SK-N-SH treated with all-trans-retinoic acid at 6 μM for 48 hours (cell line): Measurements from ENCODE around the gene PTPRD.

Experiments
- ATAC-seq: fragments of 200-7000 bp; cut with Tn5 transposase; 3 replicates; pipeline ENCODE4 v1.9.1; 2020; ENCODE audit warnings: mild to moderate bottlenecking, moderate library complexity
- ARNTL ChIP-seq: fragments of 450-650 bp; formaldehyde crosslinking; IDR thresholded peaks from 2 replicates; pipeline ENCODE4 v1.5.0; 2020; ENCODE audit warnings: low read depth, mild to moderate bottlenecking, moderate library complexity, borderline replicate concordance
- BACH2 ChIP-seq: fragments of 250-450 bp; sonication (Bioruptor Pico); IDR thresholded peaks from 2 replicates; pipeline ENCODE4 v1.9.0; 2021; ENCODE audit warnings: mild to moderate bottlenecking, borderline replicate concordance
- CSDC2 ChIP-seq: fragments of 250-450 bp; sonication (Bioruptor Pico); IDR thresholded peaks from 2 replicates; pipeline ENCODE4 v1.5.0; 2020; ENCODE audit warnings: mild to moderate bottlenecking, moderate library complexity
- ESRRG ChIP-seq: fragments of 250-450 bp; sonication (Bioruptor Pico); IDR thresholded peaks from 2 replicates; pipeline ENCODE4 v1.6.1; 2021; ENCODE audit warnings: mild to moderate bottlenecking
- ISL1 ChIP-seq: fragments of 250-450 bp; sonication (Bioruptor Pico); IDR thresholded peaks from 2 replicates; pipeline ENCODE4 v2.1.2; 2022; ENCODE audit warnings: mild to moderate bottlenecking, moderate library complexity
- OSR1 ChIP-seq: fragments of 250-450 bp; sonication (Bioruptor Pico); IDR thresholded peaks from 2 replicates; pipeline ENCODE4 v1.8.0; 2022; ENCODE audit warnings: moderate library complexity, mild to moderate bottlenecking, inconsistent platforms
- PPARA ChIP-seq: fragments of 250-450 bp; sonication (Bioruptor Pico); IDR thresholded peaks from 2 replicates; pipeline ENCODE4 v1.5.0; 2020; ENCODE audit warnings: mild to moderate bottlenecking, borderline replicate concordance
- RARB ChIP-seq: fragments of 250-450 bp; sonication (Bioruptor Pico); IDR thresholded peaks from 2 replicates; pipeline ENCODE4 v1.8.0; 2021; ENCODE audit warnings: mild to moderate bottlenecking, moderate library complexity
- SNAI2 ChIP-seq: fragments of 250-450 bp; sonication (Bioruptor Pico); IDR thresholded peaks from 2 replicates; pipeline ENCODE4 v1.5.0; 2020; ENCODE audit warnings: mild to moderate bottlenecking, moderate library complexity
- TCF4 ChIP-seq: fragments of 250-450 bp; sonication (Bioruptor Pico); IDR thresholded peaks from 2 replicates; pipeline ENCODE4 v1.8.0; 2021; ENCODE audit warnings: mild to moderate bottlenecking, moderate library complexity, borderline replicate concordance
- TOX ChIP-seq: fragments of 250-450 bp; sonication (Bioruptor Pico); IDR thresholded peaks from 2 replicates; pipeline ENCODE4 v1.8.0; 2021; ENCODE audit warnings: mild to moderate bottlenecking, moderate library complexity, borderline replicate concordance
- ZFP3 ChIP-seq: fragments of 250-450 bp; sonication (Bioruptor Pico); IDR thresholded peaks from 2 replicates; pipeline ENCODE4 v1.5.0; 2020; ENCODE audit warnings: mild to moderate bottlenecking, moderate library complexity
- ZFP30 ChIP-seq: fragments of 450-650 bp; formaldehyde crosslinking; IDR thresholded peaks from 2 replicates; pipeline ENCODE4 v1.5.0; 2022; ENCODE audit warnings: mild to moderate bottlenecking, moderate library complexity
- ZNF565 ChIP-seq: fragments of 450-650 bp; formaldehyde crosslinking; conservative IDR thresholded peaks from 2 replicates; pipeline ENCODE4 v1.5.0; 2020; ENCODE audit warnings: low read depth, mild to moderate bottlenecking, moderate library complexity
- ZNF70 ChIP-seq: fragments of 450-650 bp; formaldehyde crosslinking; IDR thresholded peaks from 2 replicates; pipeline ENCODE4 v1.5.0; 2020; ENCODE audit warnings: mild to moderate bottlenecking, moderate library complexity
- ZNF8 ChIP-seq: fragments of 450-650 bp; formaldehyde crosslinking; IDR thresholded peaks from 2 replicates; pipeline ENCODE4 v1.5.0; 2020; ENCODE audit warnings: mild to moderate bottlenecking, moderate library complexity
- TF ChIP-seq, protein P1 (sequence below): fragments of 250-450 bp; sonication (Bioruptor Pico); IDR thresholded peaks from 2 replicates; pipeline ENCODE4 v1.5.1; 2021; ENCODE audit warnings: mild to moderate bottlenecking, moderate library complexity
- TF ChIP-seq, protein P2 (sequence below): fragments of 250-450 bp; sonication (Bioruptor Pico); IDR thresholded peaks from 2 replicates; pipeline ENCODE4 v1.5.1; 2020; ENCODE audit warnings: low read depth, mild to moderate bottlenecking, moderate library complexity
- TF ChIP-seq, protein P3 (sequence below): fragments of 250-450 bp; sonication (Bioruptor Pico); IDR thresholded peaks from 2 replicates; pipeline ENCODE4 v1.8.0; 2020; ENCODE audit warnings: mild to moderate bottlenecking, moderate library complexity, borderline replicate concordance
- TF ChIP-seq, protein P4 (sequence below): fragments of 250-450 bp; sonication (Bioruptor Pico); IDR thresholded peaks from 2 replicates; pipeline ENCODE4 v1.5.0; 2020; ENCODE audit warnings: mild to moderate bottlenecking, moderate library complexity

The PTPRD gene

DNA sequence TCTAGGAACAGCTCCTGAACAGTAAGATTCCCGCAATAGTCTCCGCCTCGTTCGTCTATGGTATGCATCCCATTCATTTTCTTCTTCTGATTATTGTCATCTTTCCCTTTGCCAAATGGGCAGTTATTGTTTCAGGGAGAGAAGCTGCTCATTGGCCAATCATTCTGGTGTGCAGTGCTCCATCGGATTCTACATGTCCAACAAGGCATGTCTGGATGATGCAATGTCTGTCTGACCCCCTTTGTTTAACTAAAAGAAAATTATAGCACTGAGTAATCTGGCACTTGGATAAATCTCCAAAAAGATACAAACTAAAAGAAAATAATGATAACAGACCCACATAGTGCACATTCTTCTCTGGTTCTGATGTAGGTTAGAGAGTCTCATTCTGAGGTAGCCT is 2297.6 kb downstream of the PTPRD start:
- no peak for TF ChIP-seq OSR1 (CRISPR knock-in tag)
- no peak for TF ChIP-seq ZFP30 (CRISPR knock-in tag)
- TF ChIP-seq, protein P1, sequence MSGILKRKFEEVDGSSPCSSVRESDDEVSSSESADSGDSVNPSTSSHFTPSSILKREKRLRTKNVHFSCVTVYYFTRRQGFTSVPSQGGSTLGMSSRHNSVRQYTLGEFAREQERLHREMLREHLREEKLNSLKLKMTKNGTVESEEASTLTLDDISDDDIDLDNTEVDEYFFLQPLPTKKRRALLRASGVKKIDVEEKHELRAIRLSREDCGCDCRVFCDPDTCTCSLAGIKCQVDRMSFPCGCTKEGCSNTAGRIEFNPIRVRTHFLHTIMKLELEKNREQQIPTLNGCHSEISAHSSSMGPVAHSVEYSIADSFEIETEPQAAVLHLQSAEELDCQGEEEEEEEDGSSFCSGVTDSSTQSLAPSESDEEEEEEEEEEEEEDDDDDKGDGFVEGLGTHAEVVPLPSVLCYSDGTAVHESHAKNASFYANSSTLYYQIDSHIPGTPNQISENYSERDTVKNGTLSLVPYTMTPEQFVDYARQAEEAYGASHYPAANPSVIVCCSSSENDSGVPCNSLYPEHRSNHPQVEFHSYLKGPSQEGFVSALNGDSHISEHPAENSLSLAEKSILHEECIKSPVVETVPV (CRISPR knock-in tag): no peak
- TF ChIP-seq, protein P2, sequence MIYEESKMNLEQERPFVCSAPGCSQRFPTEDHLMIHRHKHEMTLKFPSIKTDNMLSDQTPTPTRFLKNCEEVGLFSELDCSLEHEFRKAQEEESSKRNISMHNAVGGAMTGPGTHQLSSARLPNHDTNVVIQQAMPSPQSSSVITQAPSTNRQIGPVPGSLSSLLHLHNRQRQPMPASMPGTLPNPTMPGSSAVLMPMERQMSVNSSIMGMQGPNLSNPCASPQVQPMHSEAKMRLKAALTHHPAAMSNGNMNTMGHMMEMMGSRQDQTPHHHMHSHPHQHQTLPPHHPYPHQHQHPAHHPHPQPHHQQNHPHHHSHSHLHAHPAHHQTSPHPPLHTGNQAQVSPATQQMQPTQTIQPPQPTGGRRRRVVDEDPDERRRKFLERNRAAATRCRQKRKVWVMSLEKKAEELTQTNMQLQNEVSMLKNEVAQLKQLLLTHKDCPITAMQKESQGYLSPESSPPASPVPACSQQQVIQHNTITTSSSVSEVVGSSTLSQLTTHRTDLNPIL (CRISPR knock-in tag): no peak
- TF ChIP-seq ZNF70 (CRISPR knock-in tag): no peak
- no peak for TF ChIP-seq ESRRG (CRISPR knock-in tag)
- TF ChIP-seq, protein P3, sequence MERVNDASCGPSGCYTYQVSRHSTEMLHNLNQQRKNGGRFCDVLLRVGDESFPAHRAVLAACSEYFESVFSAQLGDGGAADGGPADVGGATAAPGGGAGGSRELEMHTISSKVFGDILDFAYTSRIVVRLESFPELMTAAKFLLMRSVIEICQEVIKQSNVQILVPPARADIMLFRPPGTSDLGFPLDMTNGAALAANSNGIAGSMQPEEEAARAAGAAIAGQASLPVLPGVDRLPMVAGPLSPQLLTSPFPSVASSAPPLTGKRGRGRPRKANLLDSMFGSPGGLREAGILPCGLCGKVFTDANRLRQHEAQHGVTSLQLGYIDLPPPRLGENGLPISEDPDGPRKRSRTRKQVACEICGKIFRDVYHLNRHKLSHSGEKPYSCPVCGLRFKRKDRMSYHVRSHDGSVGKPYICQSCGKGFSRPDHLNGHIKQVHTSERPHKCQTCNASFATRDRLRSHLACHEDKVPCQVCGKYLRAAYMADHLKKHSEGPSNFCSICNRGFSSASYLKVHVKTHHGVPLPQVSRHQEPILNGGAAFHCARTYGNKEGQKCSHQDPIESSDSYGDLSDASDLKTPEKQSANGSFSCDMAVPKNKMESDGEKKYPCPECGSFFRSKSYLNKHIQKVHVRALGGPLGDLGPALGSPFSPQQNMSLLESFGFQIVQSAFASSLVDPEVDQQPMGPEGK (CRISPR knock-in tag): no peak
- no peak for TF ChIP-seq SNAI2 (CRISPR knock-in tag)
- TF ChIP-seq ZNF8 (CRISPR knock-in tag): no peak
- no peak for TF ChIP-seq ZFP3 (CRISPR knock-in tag)
- TF ChIP-seq CSDC2: no peak
- no peak for TF ChIP-seq BACH2 (CRISPR knock-in tag)
- TF ChIP-seq TCF4 (CRISPR knock-in tag): no peak
- TF ChIP-seq PPARA (CRISPR knock-in tag): no peak
- TF ChIP-seq ISL1 (CRISPR knock-in tag): no peak
- TF ChIP-seq TOX: no peak
- TF ChIP-seq, all 23 proteins: peak for 0
- ATAC-seq: no peak

DNA sequence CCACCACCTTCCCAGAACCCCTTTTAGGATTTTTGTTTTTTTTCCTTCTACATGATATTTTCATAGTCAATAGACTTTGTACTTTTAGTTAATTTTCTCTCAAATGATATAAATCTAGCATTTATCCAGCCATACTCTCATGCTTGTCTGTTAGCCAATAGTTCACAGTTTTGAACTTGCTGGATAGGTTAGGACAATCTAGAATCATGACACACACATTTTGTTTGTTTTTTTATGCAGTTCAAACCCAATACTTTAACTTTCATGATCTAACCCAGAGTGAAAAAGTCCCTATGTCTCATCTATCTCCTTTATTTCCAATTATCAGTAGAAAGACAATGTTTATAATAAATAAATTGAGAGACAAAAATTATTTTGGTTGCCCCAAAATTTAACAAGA is 2303.5 kb downstream of the PTPRD start:
- ATAC-seq: no peak
- no peak for TF ChIP-seq ISL1 (CRISPR knock-in tag)
- TF ChIP-seq OSR1 (CRISPR knock-in tag): no peak
- TF ChIP-seq, protein P2 (CRISPR knock-in tag): no peak
- TF ChIP-seq, protein P4, sequence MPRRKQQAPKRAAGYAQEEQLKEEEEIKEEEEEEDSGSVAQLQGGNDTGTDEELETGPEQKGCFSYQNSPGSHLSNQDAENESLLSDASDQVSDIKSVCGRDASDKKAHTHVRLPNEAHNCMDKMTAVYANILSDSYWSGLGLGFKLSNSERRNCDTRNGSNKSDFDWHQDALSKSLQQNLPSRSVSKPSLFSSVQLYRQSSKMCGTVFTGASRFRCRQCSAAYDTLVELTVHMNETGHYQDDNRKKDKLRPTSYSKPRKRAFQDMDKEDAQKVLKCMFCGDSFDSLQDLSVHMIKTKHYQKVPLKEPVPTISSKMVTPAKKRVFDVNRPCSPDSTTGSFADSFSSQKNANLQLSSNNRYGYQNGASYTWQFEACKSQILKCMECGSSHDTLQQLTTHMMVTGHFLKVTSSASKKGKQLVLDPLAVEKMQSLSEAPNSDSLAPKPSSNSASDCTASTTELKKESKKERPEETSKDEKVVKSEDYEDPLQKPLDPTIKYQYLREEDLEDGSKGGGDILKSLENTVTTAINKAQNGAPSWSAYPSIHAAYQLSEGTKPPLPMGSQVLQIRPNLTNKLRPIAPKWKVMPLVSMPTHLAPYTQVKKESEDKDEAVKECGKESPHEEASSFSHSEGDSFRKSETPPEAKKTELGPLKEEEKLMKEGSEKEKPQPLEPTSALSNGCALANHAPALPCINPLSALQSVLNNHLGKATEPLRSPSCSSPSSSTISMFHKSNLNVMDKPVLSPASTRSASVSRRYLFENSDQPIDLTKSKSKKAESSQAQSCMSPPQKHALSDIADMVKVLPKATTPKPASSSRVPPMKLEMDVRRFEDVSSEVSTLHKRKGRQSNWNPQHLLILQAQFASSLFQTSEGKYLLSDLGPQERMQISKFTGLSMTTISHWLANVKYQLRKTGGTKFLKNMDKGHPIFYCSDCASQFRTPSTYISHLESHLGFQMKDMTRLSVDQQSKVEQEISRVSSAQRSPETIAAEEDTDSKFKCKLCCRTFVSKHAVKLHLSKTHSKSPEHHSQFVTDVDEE (CRISPR knock-in tag): no peak
- TF ChIP-seq ARNTL (CRISPR knock-in tag): no peak
- no peak for TF ChIP-seq RARB (CRISPR knock-in tag)
- TF ChIP-seq ZNF70 (CRISPR knock-in tag): no peak
- TF ChIP-seq ZFP3 (CRISPR knock-in tag): no peak
- TF ChIP-seq PPARA (CRISPR knock-in tag): no peak
- TF ChIP-seq ZFP30 (CRISPR knock-in tag): no peak
- TF ChIP-seq ZNF8 (CRISPR knock-in tag): no peak
- no peak for TF ChIP-seq ESRRG (CRISPR knock-in tag)
- TF ChIP-seq, protein P1 (CRISPR knock-in tag): no peak
- TF ChIP-seq ZNF565 (CRISPR knock-in tag): no peak
- TF ChIP-seq CSDC2: no peak
- TF ChIP-seq TOX: no peak
